Panc1 (cell line): ENCODE measurements around the gene TMEM170B.
"Not testable (repeated sequence)": the region's sequence is repeated elsewhere in the genome, so short reads cannot be mapped to it uniquely, and the experiment has no call there.

Source experiments
- SIN3A ChIP-seq: IDR thresholded peaks from 2 replicates; pipeline ENCODE4 v1.6.1; 2012; ENCODE audit warnings: low read depth, mild to moderate bottlenecking, low read length, moderate library complexity, borderline replicate concordance; ENCODE audit not compliant: insufficient read depth
- TCF7L2 ChIP-seq: IDR thresholded peaks from 2 replicates; pipeline ENCODE4 v1.6.1; 2011; ENCODE audit warnings: mild to moderate bottlenecking, low read depth, low read length, inconsistent platforms
- TF ChIP-seq, protein P1 (sequence below): fragments of 450-650 bp; IDR thresholded peaks from 2 replicates; pipeline ENCODE4 v1.5.1; 2017; ENCODE audit warnings: mild to moderate bottlenecking

DNA sequence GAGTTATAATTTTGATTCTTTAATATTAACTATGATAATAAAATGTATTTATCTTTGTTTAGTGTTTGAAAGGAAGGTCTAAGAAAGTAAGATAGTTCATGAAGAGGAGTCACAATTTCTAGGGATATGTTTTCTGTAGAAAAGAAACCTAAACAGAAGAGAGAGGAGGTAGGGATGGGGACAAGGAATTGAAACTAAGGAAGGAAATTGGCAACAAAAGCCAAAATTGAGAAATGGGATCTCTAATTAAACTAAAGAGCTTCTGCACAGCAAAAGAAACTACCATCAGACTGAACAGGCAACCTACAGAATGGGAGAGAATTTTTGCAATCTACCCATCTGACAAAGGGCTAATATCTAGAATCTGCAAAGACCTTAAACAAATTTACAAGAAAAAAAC lies 10.3 kb downstream of the TMEM170B start:
- TF ChIP-seq, protein P1, sequence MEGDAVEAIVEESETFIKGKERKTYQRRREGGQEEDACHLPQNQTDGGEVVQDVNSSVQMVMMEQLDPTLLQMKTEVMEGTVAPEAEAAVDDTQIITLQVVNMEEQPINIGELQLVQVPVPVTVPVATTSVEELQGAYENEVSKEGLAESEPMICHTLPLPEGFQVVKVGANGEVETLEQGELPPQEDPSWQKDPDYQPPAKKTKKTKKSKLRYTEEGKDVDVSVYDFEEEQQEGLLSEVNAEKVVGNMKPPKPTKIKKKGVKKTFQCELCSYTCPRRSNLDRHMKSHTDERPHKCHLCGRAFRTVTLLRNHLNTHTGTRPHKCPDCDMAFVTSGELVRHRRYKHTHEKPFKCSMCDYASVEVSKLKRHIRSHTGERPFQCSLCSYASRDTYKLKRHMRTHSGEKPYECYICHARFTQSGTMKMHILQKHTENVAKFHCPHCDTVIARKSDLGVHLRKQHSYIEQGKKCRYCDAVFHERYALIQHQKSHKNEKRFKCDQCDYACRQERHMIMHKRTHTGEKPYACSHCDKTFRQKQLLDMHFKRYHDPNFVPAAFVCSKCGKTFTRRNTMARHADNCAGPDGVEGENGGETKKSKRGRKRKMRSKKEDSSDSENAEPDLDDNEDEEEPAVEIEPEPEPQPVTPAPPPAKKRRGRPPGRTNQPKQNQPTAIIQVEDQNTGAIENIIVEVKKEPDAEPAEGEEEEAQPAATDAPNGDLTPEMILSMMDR: not testable (repeated sequence)
- not testable (repeated sequence) for TF ChIP-seq SIN3A, TCF7L2
